GM15510 (cell line): Measurements from ENCODE around the gene MED26.

Experiments used
- POLR2A ChIP-seq: IDR thresholded peaks from 3 replicates; pipeline ENCODE4 v1.6.1; 2011; ENCODE audit warnings: borderline replicate concordance; ENCODE audit not compliant: insufficient read length; ENCODE audit errors: extremely low read depth

MED26 gene

GRCh38 chr19:16623066-16623465 lies 4.9 kb downstream of the MED26 start:
- no peak for TF ChIP-seq POLR2A

GRCh38 chr19:16621165-16621800 lies 6.7 kb downstream of the MED26 start:
- no peak for TF ChIP-seq POLR2A

GRCh38 chr19:16620584-16620983 lies 7.4 kb downstream of the MED26 start:
- no peak for TF ChIP-seq POLR2A

GRCh38 chr19:16620018-16620417 lies 8.0 kb downstream of the MED26 start:
- TF ChIP-seq POLR2A, result no peak

GRCh38 chr19:16619457-16619856 lies 8.5 kb downstream of the MED26 start:
- no peak for TF ChIP-seq POLR2A

- no peak for TF ChIP-seq POLR2A
Observed at GRCh38 chr19:16618248-16618647, 9.8 kb downstream of the MED26 start.

GRCh38 chr19:16615808-16616207 lies 12.2 kb downstream of the MED26 start:
- no peak for TF ChIP-seq POLR2A

GRCh38 chr19:16614941-16615340 lies 13.1 kb downstream of the MED26 start:
- no peak for TF ChIP-seq POLR2A

GRCh38 chr19:16613841-16614240 lies 14.2 kb downstream of the MED26 start:
- no peak for TF ChIP-seq POLR2A

GRCh38 chr19:16612636-16613035 lies 15.4 kb downstream of the MED26 start:
- TF ChIP-seq POLR2A, result no peak

GRCh38 chr19:16611121-16611520 lies 16.9 kb downstream of the MED26 start:
- TF ChIP-seq POLR2A, result no peak

- no peak for TF ChIP-seq POLR2A
Observed at GRCh38 chr19:16609511-16610200, 18.3 kb downstream of the MED26 start.

- no peak for TF ChIP-seq POLR2A
Observed at GRCh38 chr19:16608290-16608739, 19.7 kb downstream of the MED26 start.

GRCh38 chr19:16607819-16608218 lies 20.2 kb downstream of the MED26 start:
- no peak for TF ChIP-seq POLR2A

- no peak for TF ChIP-seq POLR2A
Observed at GRCh38 chr19:16605553-16605994, 22.4 kb downstream of the MED26 start.

- TF ChIP-seq POLR2A, result no peak
Observed at GRCh38 chr19:16605115-16605514, 22.9 kb downstream of the MED26 start.

GRCh38 chr19:16604615-16605014 lies 23.4 kb downstream of the MED26 start:
- no peak for TF ChIP-seq POLR2A

GRCh38 chr19:16603090-16603489 lies 24.9 kb downstream of the MED26 start:
- no peak for TF ChIP-seq POLR2A
